Measurements from ENCODE around the gene LAGE3. TPM values are rescaled to one million over a fixed set of nuclear protein-coding genes. Genes with fewer than 3 reads are reported as not detected.
A peak's percentile ranks its signal among the peaks of the same experiment; 100 is the strongest.

Gene LAGE3
- total and polyA plus RNA-seq, 2 of the 8 experiments (the other 6 are each of a cell fraction or from before 2014, with no cell fraction given): 44.5 to 102 TPM

- no peak overlapping the region for H2BK120ac ChIP-seq (replicated peaks; ENCODE audit: low read depth, low read length)
- TF ChIP-seq YY1 (IDR thresholded peaks at IDR 0.05; ENCODE audit: low read depth, low read length): no peak
- peak; percentile 51 for TF ChIP-seq KDM4A (IDR thresholded peaks at IDR 0.05; ENCODE audit: low read depth, low read length, severe bottlenecking)
- no peak for TF ChIP-seq CHD1 (IDR thresholded peaks at IDR 0.05; ENCODE audit: low read depth, low read length)
- TF ChIP-seq CTCF (IDR thresholded peaks at IDR 0.05; ENCODE audit: control extremely low read depth in 1 of 3, insufficient read depth in 1 of 3, low read depth in 1 of 3, low read length in 3 of 3): no peak
- TF ChIP-seq PHF8 (conservative IDR thresholded peaks at IDR 0.05; ENCODE audit: low read depth, low read length): no peak
- no peak for TF ChIP-seq CEBPB (IDR thresholded peaks at IDR 0.05; ENCODE audit: low read depth, low read length)
- peak; percentile 44; the same call in 1 of the 2 replicates for TF ChIP-seq E2F6 (IDR thresholded peaks at IDR 0.05)
- no peak for TF ChIP-seq CBX5 (IDR thresholded peaks at IDR 0.05; ENCODE audit: low read depth, low read length)
- no peak overlapping the region for H3K27ac ChIP-seq (ENCODE audit: low read depth, low read length)
- H3K27me3 ChIP-seq (replicated peaks in 1 of 4; ENCODE audit: control insufficient read depth in 3 of 4, extremely low read depth in 1 of 4, insufficient read depth in 3 of 4, low read length in 3 of 4): no peaks in the 10 kb centered on the region; a peak in 1 of 7 replicates
- no peak overlapping the region for H2BK12ac ChIP-seq (ENCODE audit: low read depth, low read length)
- WGBS, 2 experiments (ENCODE audit: extremely low coverage in 1 of 2, insufficient coverage in 1 of 2, insufficient read length in 1 of 2, insufficient replicate concordance in 2 of 2, low coverage in 1 of 2, low lambda C conversion rate in 2 of 2, missing lambda C conversion rate in 1 of 2): no CpG with 5 or more reads among the region's 35 CpGs
- no peak overlapping the region for H2BK20ac ChIP-seq (ENCODE audit: low read length)
- H3K4me1 ChIP-seq (replicated peaks in 1 of 4; ENCODE audit: control insufficient read depth in 3 of 4, insufficient read depth in 4 of 4, low read length in 3 of 4): peaks cover 0 to 12% (median 3%) of the 10 kb centered on the region in 4 experiments; a peak in 4 of 7 replicates
- no peak overlapping the region for H4K91ac ChIP-seq (replicated peaks; ENCODE audit: insufficient read length, low read length)
- no peak for FAIRE-seq
- DNase-seq (ENCODE audit: low read depth in 1 of 2, low spot score in 2 of 2): peak in 1 of 2 experiments; percentile 53
- no peaks in the 10 kb centered on the region for H3K9me3 ChIP-seq (ENCODE audit: insufficient read depth in 2 of 2, low read depth in 1 of 2, low read length in 1 of 2)
- peak overlapping the region; percentile 68 for H3K4me2 ChIP-seq (ENCODE audit: insufficient read depth in 1 of 2, low read depth in 2 of 2, low read length in 2 of 2)
- no peak overlapping the region for H2AFZ ChIP-seq (ENCODE audit: low read length)
- H4K20me1 ChIP-seq (replicated peaks in 1 of 2; ENCODE audit: control insufficient read depth in 1 of 2, insufficient read depth in 2 of 2, low read length in 2 of 2): peaks cover 1 to 2% of the 10 kb centered on the region in 2 experiments
- no peak overlapping the region for H3K14ac ChIP-seq (ENCODE audit: insufficient read length)
- no peak overlapping the region for H3K18ac ChIP-seq (ENCODE audit: extremely low read depth, low read length)
- H3K36me3 ChIP-seq (ENCODE audit: control insufficient read depth in 2 of 4, insufficient read depth in 4 of 4, low read length in 3 of 4): peaks cover 0 to 13% (median 0%) of the 10 kb centered on the region in 4 experiments; a peak in 2 of 8 replicates
- peak overlapping the region; percentile 66 for H4K5ac ChIP-seq (ENCODE audit: insufficient read length, low read depth, low read length)
- H2BK5ac ChIP-seq (ENCODE audit: low read depth, low read length): no peak overlapping the region
- H3K4me3 ChIP-seq (ENCODE audit: extremely low read depth in 1 of 4, insufficient read depth in 2 of 4, low read depth in 3 of 4, low read length in 4 of 4): peak overlapping the region; percentile 37 to 81 (median 58)
- no peak overlapping the region for H2AK5ac ChIP-seq (ENCODE audit: low read depth, low read length)
- H3K79me1 ChIP-seq (ENCODE audit: low read depth, low read length): no peaks in the 10 kb centered on the region
- peak overlapping the region; percentile 38 for H3K4ac ChIP-seq (replicated peaks; ENCODE audit: insufficient read length, low read depth, low read length)
- no peak overlapping the region for H3K23ac ChIP-seq (ENCODE audit: insufficient read length)
- peak overlapping the region; percentile 9 to 47 (median 27); a peak in 5 of 7 replicates for H3K9ac ChIP-seq (replicated peaks in 1 of 4; ENCODE audit: extremely low read depth in 1 of 4, low read depth in 3 of 4, low read length in 3 of 4)
- ChIA-PET POLR2A (ENCODE audit: partially characterized antibody) (interaction anchor here (0.9 to 2.3 kb wide), 5 partner anchors 27 to 88 kb away, joined by 4 to 8 read pairs (median 6); no protein-coding TSS in a partner anchor), CTCF (ENCODE audit: partially characterized antibody) (interaction anchor here (0.9 to 2.3 kb wide), 3 partner anchors 48 to 113 kb away, joined by 3 to 5 read pairs (median 3); no protein-coding TSS in a partner anchor)
- H4K8ac ChIP-seq (ENCODE audit: extremely low read depth, insufficient read depth, low read length): no peak overlapping the region; the same call in 1 of the 2 replicates
- H3K79me2 ChIP-seq (ENCODE audit: control insufficient read depth in 1 of 2, insufficient read depth in 2 of 2, low read length in 2 of 2): no peaks in the 10 kb centered on the region
- H3K23me2 ChIP-seq (ENCODE audit: low read depth, low read length): no peaks in the 10 kb centered on the region; the same call in 1 of the 2 replicates
- H2BK15ac ChIP-seq (ENCODE audit: low read length): no peak overlapping the region
- H3K56ac ChIP-seq (replicated peaks; ENCODE audit: insufficient read length, low read depth, low read length): no peak overlapping the region
Observed at GRCh38 chrX:154486052-154486395, 6.9 kb upstream of the LAGE3 start.
